ENCODE data around the gene IL27RA.

The IL27RA gene

GRCh38 chr19:14031719-14032480 is at the start of gene IL27RA:
Gene IL27RA, plus strand, starts transcription at chr19:14031762. Its CDS starts 111 bp downstream, at chr19:14031873.
- peak; percentile 91 for DNase-seq

- DNase-seq, result no peak
These were observed 49.5 kb upstream of the IL27RA start for GRCh38 chr19:13981988-13982501.

DNA sequence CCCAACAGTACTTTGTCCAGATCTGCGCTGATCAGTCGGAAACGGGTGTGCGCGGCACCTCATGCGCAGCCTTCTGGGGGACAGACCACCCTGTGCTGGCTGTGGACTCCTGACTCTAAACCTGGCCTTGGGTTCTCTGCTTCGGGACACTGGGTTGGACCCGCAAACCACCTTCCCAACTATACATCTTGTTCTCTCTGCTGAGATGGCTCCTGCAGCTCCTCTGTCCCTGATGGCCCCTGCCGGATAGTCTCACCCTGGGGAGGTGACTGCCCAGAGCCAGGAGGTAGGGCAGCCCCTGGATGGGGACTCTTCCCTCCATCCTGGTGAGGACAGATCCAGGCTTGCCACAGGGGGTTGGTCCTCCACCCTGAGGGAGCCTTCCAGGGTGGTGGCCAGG is 48.8 kb upstream of the IL27RA start:
- no peak for DNase-seq

GRCh38 chr19:13983213-13983889 is 48.2 kb upstream of the IL27RA start:
- peak; percentile 84 for DNase-seq

GRCh38 chr19:13984186-13984585 is 47.4 kb upstream of the IL27RA start:
- DNase-seq, result no peak

DNA sequence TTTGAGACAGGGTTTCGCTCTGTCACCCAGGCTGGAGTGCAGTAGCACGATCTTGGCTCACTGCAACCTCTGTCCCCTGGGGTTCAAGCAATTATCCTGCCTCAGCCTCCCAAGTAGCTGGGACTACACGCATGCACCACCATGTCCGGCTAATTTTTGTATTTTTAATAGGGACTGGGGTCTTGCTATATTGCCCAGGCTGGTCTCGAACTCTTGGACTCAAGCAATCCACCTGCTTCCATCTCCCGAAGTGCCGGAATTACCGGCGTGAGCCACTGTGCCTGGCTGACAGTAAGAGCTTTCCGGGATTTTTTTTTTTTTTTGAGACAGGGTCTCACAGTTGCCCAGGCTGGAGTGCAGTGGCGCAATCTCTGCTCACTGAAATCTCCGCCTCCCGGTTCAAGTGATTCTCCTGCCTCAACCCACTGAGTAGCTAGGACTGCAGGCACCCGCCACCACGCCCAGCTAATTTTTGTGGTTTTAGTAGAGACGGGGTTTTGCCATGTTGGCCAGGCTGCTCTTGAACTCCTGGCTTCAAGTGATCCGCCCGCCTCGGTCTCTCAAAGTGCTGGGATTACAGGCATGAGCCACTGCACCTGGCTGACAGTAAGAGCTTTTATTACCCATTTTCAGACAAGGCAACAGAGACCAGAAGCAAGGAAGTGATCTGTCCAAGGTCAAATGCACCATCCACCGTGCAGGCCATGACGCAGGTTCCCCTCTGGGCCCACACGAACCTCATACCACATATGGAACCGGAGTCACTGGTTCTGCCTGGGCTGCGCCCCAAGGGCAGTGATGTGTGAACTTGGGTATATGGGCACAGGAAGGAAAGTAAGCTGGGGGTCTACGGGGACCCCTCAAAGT is 46.5 kb upstream of the IL27RA start:
- DNase-seq, result peak; percentile 43

DNA sequence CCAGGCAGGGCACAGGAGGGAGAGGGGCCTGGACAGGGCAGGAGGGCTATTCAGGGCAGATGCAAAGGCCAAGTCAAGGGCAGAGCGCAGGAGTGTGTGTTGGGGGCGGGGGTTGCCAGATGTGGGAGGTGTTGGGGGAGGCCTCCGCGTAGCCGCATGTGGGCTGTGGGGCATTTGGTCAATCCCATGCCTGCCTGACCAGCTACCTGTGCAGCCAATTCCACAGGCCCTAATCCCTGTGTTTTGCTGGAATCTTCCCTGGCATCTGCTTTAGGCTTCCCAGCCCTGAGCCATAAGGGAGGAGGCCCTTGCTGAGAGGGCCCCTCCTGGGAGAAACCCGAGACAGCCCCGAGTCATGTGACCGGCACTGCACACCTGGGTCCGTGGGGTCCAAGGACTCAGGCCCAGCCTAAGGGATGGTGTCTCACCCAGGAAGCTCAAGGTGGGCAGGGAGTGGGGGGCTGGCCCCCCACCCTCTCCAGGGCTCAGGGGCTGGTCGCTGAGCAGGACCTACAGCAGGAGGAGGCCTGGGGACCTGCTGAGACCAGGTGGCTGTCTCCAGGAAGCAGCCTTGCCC is 45.7 kb upstream of the IL27RA start:
- DNase-seq, result no peak

DNA sequence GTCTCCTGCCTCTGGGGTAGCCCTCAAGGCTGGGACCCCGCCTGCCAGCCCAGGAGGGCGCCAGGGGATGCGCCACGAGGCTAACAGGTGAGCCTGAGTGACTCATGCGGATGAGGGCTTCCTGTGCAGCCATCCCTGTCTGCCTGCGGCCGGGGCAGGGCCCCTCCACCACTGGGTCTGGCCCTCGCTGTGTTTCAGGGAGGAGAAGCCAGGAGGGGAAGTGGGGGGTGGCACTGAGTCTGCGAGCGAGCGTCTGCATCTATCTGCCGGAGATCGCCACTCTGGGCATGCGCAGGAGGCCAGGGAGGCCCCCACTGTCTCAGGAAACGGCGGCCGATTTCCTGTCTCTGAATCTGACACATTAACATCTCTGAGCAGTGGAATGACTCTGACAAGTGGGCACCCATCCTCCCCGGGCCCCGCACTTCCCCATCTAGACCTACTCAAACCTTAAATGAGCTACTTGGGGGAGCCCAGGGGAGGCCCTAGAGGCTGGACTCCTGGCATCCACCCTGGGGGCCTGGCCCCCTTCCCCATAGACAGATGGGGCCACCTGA is 45.1 kb upstream of the IL27RA start:
- peak; percentile 100 for DNase-seq

- DNase-seq, result no peak
These were observed 44.3 kb upstream of the IL27RA start for GRCh38 chr19:13987101-13987890.

- DNase-seq, result no peak
These were observed 42.1 kb upstream of the IL27RA start for GRCh38 chr19:13989487-13989886.

DNA sequence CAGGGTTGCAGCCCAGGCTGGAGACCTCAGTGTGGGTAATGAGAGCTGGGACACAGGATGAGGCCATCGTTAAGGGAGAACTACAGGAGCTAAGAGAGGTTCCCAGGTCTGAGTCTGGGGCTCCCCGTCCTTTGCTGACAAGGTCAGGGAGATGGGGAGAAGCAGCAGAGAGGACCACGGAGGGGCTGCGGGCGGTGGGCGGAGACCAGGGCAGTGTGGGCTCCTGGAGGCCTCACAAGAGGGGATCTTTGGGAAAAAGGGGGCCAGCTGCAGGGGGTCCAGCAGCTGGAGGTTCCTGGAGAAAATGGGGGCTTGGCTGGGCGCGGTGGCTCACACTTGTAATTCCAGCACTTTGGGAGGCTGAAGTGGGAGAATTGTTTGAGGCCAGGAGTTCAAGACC is 41.5 kb upstream of the IL27RA start:
- no peak for DNase-seq

- DNase-seq, result no peak
These were observed 39.5 kb upstream of the IL27RA start for GRCh38 chr19:13992025-13992424.

DNA sequence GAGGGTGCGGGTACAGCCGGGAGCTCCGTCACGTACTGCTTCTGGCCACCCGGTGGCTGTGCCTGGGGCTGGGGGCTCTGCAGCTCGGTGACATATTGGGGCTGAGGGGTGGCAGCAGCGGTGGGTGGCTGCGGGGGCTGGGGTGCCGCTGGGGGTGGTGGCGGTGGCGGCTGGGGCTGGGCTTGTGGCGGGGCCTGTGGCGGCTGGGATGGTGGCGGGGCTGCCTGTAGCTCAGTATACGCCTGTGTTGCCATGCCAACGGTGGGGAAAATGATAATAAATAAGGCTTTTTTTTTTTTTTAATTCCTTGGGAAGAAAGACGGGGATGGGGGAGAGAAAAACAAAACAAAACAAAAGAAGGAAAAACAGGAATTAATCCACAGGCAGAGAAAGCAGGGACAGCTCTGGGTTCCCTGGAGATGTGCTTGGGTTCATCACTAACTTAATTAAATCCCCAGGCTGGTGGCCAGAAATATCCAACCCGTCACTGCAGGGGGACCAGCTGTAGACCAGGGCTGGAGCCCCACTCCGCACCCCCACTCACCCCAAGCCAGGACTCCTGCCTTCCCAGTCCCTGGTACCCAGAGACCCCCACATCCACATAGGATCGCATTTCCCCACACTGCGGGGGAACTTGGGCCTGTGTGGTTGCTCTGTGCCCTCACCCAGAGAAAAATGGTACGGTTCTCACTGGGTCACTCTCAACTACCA is 37.8 kb upstream of the IL27RA start:
- no peak for DNase-seq

- DNase-seq, result no peak
These were observed 36.4 kb upstream of the IL27RA start for GRCh38 chr19:13995017-13995728.

DNA sequence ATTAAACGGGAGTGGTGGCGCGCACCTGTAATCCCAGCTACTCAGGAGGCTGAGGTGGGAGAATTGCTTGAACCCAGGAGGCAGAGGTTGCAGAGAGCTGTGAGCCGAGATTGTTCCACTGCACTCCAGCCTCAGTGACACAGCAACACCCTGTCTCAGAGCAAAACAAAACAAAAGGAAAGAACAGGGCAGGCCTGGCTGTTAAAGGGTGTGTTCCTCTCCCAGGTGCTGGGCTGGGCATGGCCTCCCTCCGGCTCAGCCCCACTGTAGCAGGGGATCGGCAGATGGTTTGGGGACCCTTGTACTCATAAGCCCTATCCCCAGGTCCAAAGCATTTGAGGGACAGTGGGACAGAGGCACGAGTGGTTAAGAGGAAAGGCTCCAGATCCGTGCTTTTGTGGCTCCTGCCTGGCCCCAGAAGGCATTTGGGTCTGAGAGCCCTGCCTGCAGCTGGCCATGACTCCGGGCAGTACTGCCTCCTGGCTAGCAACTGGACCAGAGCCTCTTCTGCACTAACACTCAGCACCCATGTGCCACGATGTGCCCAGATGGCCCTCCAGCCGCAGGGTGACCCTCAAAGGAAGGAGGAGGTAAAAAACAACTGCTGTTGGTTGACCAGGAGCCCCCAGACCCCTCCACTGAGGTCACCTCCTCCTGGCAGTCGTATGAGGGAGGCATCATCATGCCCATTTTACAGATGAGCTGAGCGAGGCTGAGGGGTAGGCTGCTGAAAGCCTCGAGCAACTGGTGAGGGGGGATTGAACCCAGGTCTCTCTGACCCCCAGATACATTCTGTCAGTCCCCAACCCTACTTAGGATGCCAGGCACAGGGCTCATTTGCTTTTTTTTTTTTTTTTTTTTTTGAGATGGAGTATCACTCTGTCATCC is 35.4 kb upstream of the IL27RA start:
- no peak for DNase-seq

GRCh38 chr19:13996928-13997630 is 34.5 kb upstream of the IL27RA start:
- no peak for DNase-seq

DNA sequence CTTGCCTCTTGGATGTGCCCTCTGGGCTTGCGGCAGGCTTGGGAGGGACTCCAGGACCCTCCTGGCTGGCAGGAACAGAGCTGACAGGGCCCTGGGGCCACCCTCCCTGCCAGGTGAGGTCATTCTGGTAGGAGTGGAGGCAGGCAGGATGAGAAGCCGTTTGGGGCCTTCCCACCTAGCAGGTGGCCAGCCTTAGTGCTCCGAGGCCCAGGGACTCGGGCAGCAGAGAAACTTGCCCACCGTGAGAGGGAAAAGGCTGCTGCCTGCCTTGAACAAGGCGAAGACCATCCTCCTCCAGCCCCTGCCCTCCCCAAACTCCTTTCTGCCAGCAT is 34.0 kb upstream of the IL27RA start:
- DNase-seq, result no peak

GRCh38 chr19:13998426-13998825 is 33.1 kb upstream of the IL27RA start:
- DNase-seq, result no peak

GRCh38 chr19:13999085-13999484 is 32.5 kb upstream of the IL27RA start:
- no peak for DNase-seq

Measured in CD4-positive, alpha-beta T cell treated with Interleukin-6 for 4 hours (primary cell).